ENCODE results near the gene HDAC4.

The HDAC4 gene

DNA sequence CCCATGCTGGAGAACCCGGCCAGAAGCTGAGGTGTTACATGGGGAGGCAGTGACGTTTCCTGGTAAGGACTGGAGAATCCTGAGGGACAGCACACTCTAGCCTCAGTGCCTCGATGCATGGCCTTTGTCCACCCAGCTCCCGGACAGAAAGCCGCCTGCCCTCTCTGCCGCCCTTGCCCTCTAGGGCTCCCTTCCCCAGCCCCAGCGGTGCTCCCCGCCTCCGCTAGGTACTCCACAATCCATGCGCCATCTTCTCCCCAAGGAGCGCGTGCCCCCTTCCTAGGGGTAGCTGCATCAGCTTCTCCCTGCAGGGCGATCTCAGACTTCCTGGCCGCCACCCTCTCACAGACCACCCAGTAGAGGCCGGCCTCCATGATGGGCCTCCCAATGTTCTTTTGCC, 301.3 kb downstream of the HDAC4 start:
- Histone ChIP-seq H3K36me3 (peaks cover 96% of the 10 kb centered on the region), H3K27me3 (no peaks in the 10 kb centered on the region), H3K4me3 (ENCODE audit: low read depth in 1 of 2, low read length in 1 of 2) (no peak overlapping the region), H3K4me1 (ENCODE audit: control insufficient read depth in 1 of 2, insufficient read depth in 1 of 2, low read depth in 1 of 2, low read length in 1 of 2) (no peaks in the 10 kb centered on the region), H3K9me3 (no peaks in the 10 kb centered on the region), H3K27ac (no peak overlapping the region)
- TF ChIP-seq CTCF (IDR thresholded peaks at IDR 0.05) = no peak

- peaks cover 96% of the 10 kb centered on the region for H3K36me3 ChIP-seq
- no peaks in the 10 kb centered on the region for H3K4me1 ChIP-seq (ENCODE audit: control insufficient read depth in 1 of 2, insufficient read depth in 1 of 2, low read depth in 1 of 2, low read length in 1 of 2)
- H3K27me3 ChIP-seq = no peaks in the 10 kb centered on the region
- H3K9me3 ChIP-seq = no peaks in the 10 kb centered on the region
- H3K27ac ChIP-seq = no peak overlapping the region
- TF ChIP-seq CTCF (IDR thresholded peaks at IDR 0.05) = no peak
- no peak overlapping the region for H3K4me3 ChIP-seq (ENCODE audit: low read depth in 1 of 2, low read length in 1 of 2)
Measured at GRCh38 chr2:239098288-239098970, 302.4 kb downstream of the HDAC4 start.

- TF ChIP-seq CTCF (IDR thresholded peaks at IDR 0.05) = no peak
- no peaks in the 10 kb centered on the region for H3K27me3 ChIP-seq
- H3K4me1 ChIP-seq (ENCODE audit: control insufficient read depth in 1 of 2, insufficient read depth in 1 of 2, low read depth in 1 of 2, low read length in 1 of 2) = no peaks in the 10 kb centered on the region
- no peaks in the 10 kb centered on the region for H3K9me3 ChIP-seq
- H3K4me3 ChIP-seq (ENCODE audit: low read depth in 1 of 2, low read length in 1 of 2) = no peak overlapping the region
- H3K27ac ChIP-seq = no peak overlapping the region
- peaks cover 96% of the 10 kb centered on the region for H3K36me3 ChIP-seq
Measured at GRCh38 chr2:239097428-239097696, 303.5 kb downstream of the HDAC4 start.

DNA sequence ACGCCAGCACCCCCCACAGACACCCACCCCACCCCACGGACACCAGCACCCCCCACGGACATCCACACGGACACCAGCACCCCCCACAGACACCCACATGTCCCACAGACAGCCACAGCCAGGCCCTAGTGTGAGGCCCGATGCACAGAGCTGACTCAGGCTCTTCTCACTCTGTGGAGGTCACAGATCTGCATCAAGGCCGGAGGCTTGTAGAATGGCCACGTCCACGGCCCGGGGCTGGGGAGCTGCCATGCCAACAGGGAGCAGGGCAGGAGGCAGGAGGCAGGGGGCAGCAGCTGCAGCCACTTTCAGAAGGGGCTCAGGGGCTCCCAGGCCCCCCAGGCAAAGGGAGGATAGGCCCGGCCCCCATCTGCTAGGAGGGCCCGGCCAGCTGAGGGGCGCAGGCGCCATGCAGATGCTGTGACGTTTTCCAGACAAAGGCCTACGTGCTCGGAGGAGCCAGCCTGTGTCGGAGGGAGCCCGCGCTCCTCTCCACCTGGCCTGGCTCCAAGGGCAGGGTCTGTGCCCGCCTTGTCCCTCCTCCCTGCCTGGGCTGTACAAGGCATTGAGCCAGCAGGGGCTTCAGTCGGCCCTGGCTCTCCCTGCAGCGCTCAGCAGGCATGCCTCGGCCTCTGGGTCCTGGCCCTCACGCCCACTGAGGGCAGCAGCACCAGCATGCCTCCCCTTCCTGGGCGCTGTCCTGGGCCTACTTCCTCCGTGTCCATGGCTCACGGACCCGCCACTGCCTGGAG, 304.0 kb downstream of the HDAC4 start:
- H3K36me3 ChIP-seq = peaks cover 96% of the 10 kb centered on the region

DNA sequence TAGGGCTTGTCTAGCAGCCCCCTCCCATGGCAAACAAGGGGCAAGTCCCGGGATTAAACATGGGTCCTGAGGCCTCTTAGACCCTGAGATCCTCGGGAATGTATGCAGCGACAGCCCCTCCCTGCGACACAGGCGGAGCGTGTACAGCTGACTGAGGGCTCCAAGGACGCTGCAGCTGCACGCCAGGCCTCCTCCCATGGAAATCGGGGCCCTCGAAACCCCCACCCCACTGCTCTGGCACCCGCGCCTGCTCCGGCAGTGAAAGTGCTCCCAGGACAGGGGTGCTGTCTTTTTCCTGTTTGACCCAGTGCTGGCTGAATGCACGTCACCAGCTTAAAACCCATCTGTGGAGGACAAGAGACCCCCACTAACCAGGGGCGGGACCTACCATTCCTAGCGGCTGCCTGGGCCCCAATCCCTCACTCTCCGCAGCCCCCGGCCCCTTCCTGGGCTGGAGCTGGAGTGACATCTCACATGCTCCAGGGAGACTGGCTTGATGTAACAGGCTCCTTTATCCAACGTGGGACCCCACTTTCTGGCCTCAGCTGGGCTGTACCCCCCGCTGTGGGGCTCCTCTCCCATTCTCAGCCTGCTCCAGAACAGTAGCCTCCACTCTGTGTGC, 305.2 kb downstream of the HDAC4 start:
- no peak for TF ChIP-seq CTCF (IDR thresholded peaks at IDR 0.05)
- no peaks in the 10 kb centered on the region for H3K4me1 ChIP-seq (ENCODE audit: control insufficient read depth in 1 of 2, insufficient read depth in 1 of 2, low read depth in 1 of 2, low read length in 1 of 2)
- H3K4me3 ChIP-seq (ENCODE audit: low read depth in 1 of 2, low read length in 1 of 2) = no peak overlapping the region
- H3K27ac ChIP-seq = no peak overlapping the region
- no peaks in the 10 kb centered on the region for H3K27me3 ChIP-seq
- no peaks in the 10 kb centered on the region for H3K9me3 ChIP-seq
- peaks cover 96% of the 10 kb centered on the region for H3K36me3 ChIP-seq

More for the DNA sequence above, 304.0 kb downstream of the HDAC4 start:
- no peaks in the 10 kb centered on the region for H3K4me1 ChIP-seq (ENCODE audit: control insufficient read depth in 1 of 2, insufficient read depth in 1 of 2, low read depth in 1 of 2, low read length in 1 of 2)
- no peaks in the 10 kb centered on the region for H3K27me3 ChIP-seq
- no peaks in the 10 kb centered on the region for H3K9me3 ChIP-seq
- H3K4me3 ChIP-seq (ENCODE audit: low read depth in 1 of 2, low read length in 1 of 2) = no peak overlapping the region
- no peak overlapping the region for H3K27ac ChIP-seq
- no peak for TF ChIP-seq CTCF (IDR thresholded peaks at IDR 0.05)
